Adrenal gland (tissue), 12 donors: Measurements from ENCODE around the gene UBR3. TPM values are rescaled to one million over a fixed set of nuclear protein-coding genes. Genes with fewer than 3 reads are reported as not detected.
"Not testable (repeated sequence)": the region's sequence is repeated elsewhere in the genome, so short reads cannot be mapped to it uniquely, and the experiment has no call there.

ENCODE experiments used
- DNase-seq, 7 donors: peaks; one replicate each; pipeline ENCODE4 v3.0.0-alpha.2; 2019 to 2020
- H3K27ac ChIP-seq, 5 donors: fragments of 200-600 bp; sonication (generic) in 4 of 5; 1 replicate in 3 of 5; 2 replicates in 2 of 5; pipeline versions ENCODE4 v1.5.1 to v1.8.0; 2016 to 2020; ENCODE audit warnings: mild to moderate bottlenecking in 1 of 5
- H3K27me3 ChIP-seq: fragments of 200-600 bp; 2 replicates; pipeline ENCODE4 v1.8.0; 2021
- H3K36me3 ChIP-seq, 2 donors: fragments of 200-600 bp; replicated peaks in 1 of 2; 1 replicate in 1 of 2; 2 replicates in 1 of 2; pipeline versions ENCODE4 v1.5.1 to v1.8.0; 2018 to 2022
- H3K4me1 ChIP-seq, 2 donors: fragments of 200-600 bp; replicated peaks in 1 of 2; 1 replicate in 1 of 2; 2 replicates in 1 of 2; pipeline versions ENCODE4 v1.5.1 to v1.8.0; 2018 to 2021
- H3K4me3 ChIP-seq, 4 donors: fragments of 200-600 bp; sonication (generic) in 3 of 4; one replicate each; pipeline ENCODE4 v1.5.1; 2016 to 2018
- H3K9me3 ChIP-seq, 3 donors: fragments of 200-600 bp; sonication (generic) in 1 of 3; replicated peaks in 1 of 3; 1 replicate in 2 of 3; 2 replicates in 1 of 3; pipeline versions ENCODE4 v1.5.1 to v1.8.0; 2016 to 2021
- CTCF ChIP-seq, 6 experiments: fragments of 450-650 bp in 4 of 6; fragments of 200-600 bp in 2 of 6; sonication (generic) in 1 of 6; IDR thresholded peaks; 1 replicate in 5 of 6; 2 replicates in 1 of 6; pipeline versions ENCODE4 v1.5.1 to v1.8.0; 2016 to 2021; ENCODE audit warnings: antibody characterized with exemption in 6 of 6, mild to moderate bottlenecking in 2 of 6, moderate library complexity in 1 of 6
- POLR2A ChIP-seq, 2 donors: fragments of 450-650 bp; IDR thresholded peaks; one replicate each; pipeline ENCODE4 v1.6.1; 2017; ENCODE audit warnings: antibody characterized with exemption in 2 of 2, mild to moderate bottlenecking in 2 of 2, moderate library complexity in 1 of 2
- WGBS, 4 donors: extraction: QIAGEN DNeasy Blood & Tissue Kit in 2 of 4; methylation state at CpG; one replicate each; pipeline versions ENCODE4 v1.1.5 to v1.1.7; 2013 to 2017; 5-methylcytosine and 5-hydroxymethylcytosine counted together
- intact Hi-C, 2 donors: fragments of 100-400 bp; cut with DNase I; formaldehyde crosslinking; loops; one replicate each; pipeline versions ENCODE4 v1.14.1 to v1.15.0; 2022 to 2023
- polyA plus RNA-seq, 3 donors: library from polyadenylated mRNA; stranded (reverse); fragments of 200-250 nt in 2 of 3; fragments of 350-450 nt in 1 of 3; fragmentation: Illumina TruSeq in 1 of 3; extraction: RNeasy Lipid Tissue Mini Kit (QIAGEN cat#74804) in 1 of 3; gene quantifications; one replicate each; pipeline ENCODE4 v1.2.3, GENCODE V29; 2013 to 2014
- total RNA-seq, 9 donors: library from RNA; depleted of rRNA in 4 of 9; stranded (reverse); fragments of >200 nt in 4 of 9; fragments of 120-200 nt in 1 of 9; fragmentation: NEBNext Ultra II Directional in 1 of 9; extraction: Animal tissue kit (Norgen Biotek cat#: 25700) in 1 of 9; gene quantifications; one replicate each; pipeline versions ENCODE4 v1.1.0 to v1.2.4, GENCODE V29; 2013 to 2023
- donor health status: healthy with polysubstance abuse.
- donor health status: Bipolar disorder and iron deficiency.
- donor health status: DM: yes; HTN: yes; CAD: no.
- donor health status: DM: no; HTN: no; CAD: no.
- donor health status: DM: no; HTN: no; CAD: no.
- donor health status: DM: yes; HTN: yes; CAD: no.

UBR3 gene
- total and polyA plus RNA-seq, 12 donors: 25.5 to 85.7 (median 62.8) TPM

- Histone ChIP-seq H3K36me3 (peaks cover 0 to 13% of the 10 kb centered on the region in 2 donors), H3K9me3 (no peaks in the 10 kb centered on the region), H3K27me3 (no peaks in the 10 kb centered on the region), H3K4me1 (peaks cover 5 to 13% of the 10 kb centered on the region in 2 donors), H3K27ac (no peak overlapping the region), H3K4me3 (no peak overlapping the region)
- 87 to 97% (median 94%) methylated on average over 2 of the region's 2 CpGs for WGBS, 4 donors
- intact Hi-C loops: no loop called here
- no peak for DNase-seq
- TF ChIP-seq POLR2A (IDR thresholded peaks at IDR 0.05): no peak
- TF ChIP-seq CTCF (IDR thresholded peaks at IDR 0.05): no peak
These were observed 118.8 kb downstream of the UBR3 start for GRCh38 chr2:169946092-169946491.

GRCh38 chr2:169946546-169946945, 119.3 kb downstream of the UBR3 start:
- Histone ChIP-seq H3K9me3 (no peaks in the 10 kb centered on the region), H3K4me3 (no peak overlapping the region), H3K27me3 (no peaks in the 10 kb centered on the region), H3K36me3 (peaks cover 0 to 9% of the 10 kb centered on the region in 2 donors), H3K27ac (no peak overlapping the region), H3K4me1 (peaks cover 5 to 13% of the 10 kb centered on the region in 2 donors)
- DNase-seq: no peak
- TF ChIP-seq CTCF (IDR thresholded peaks at IDR 0.05) (no peak), POLR2A (IDR thresholded peaks at IDR 0.05) (no peak)
- WGBS, 4 donors: 96 to 100% (median 97%) methylated on average over 1 of the region's 1 CpG
- intact Hi-C loops: no loop called here

- no peak overlapping the region for H3K27ac ChIP-seq
- no peak overlapping the region for H3K4me3 ChIP-seq
- peaks cover 0 to 7% (median 0%) of the 10 kb centered on the region in 3 donors for H3K9me3 ChIP-seq
- no peak for DNase-seq
- TF ChIP-seq CTCF (IDR thresholded peaks at IDR 0.05) (no peak), POLR2A (IDR thresholded peaks at IDR 0.05) (no peak)
- intact Hi-C loops: no loop called here
- peaks cover 0 to 13% of the 10 kb centered on the region in 2 donors for H3K36me3 ChIP-seq
- peaks cover 0 to 4% of the 10 kb centered on the region in 2 donors for H3K4me1 ChIP-seq
- H3K27me3 ChIP-seq: no peaks in the 10 kb centered on the region
These were observed 128.7 kb downstream of the UBR3 start for GRCh38 chr2:169955940-169956339.

GRCh38 chr2:169957219-169957618, 130.0 kb downstream of the UBR3 start:
- peaks cover 0 to 13% of the 10 kb centered on the region in 2 donors for H3K36me3 ChIP-seq
- intact Hi-C loops, H3K4me3 ChIP-seq, H3K4me1 ChIP-seq, H3K27me3 ChIP-seq, DNase-seq, H3K27ac ChIP-seq, H3K9me3 ChIP-seq: not testable (repeated sequence)
- 94 to 100% (median 98%) methylated on average over 5 of the region's 5 CpGs for WGBS, 4 donors

- no peak overlapping the region for H3K27ac ChIP-seq
- TF ChIP-seq CTCF (IDR thresholded peaks at IDR 0.05): no peak
- TF ChIP-seq POLR2A (IDR thresholded peaks at IDR 0.05): no peak
- H3K4me1 ChIP-seq: peaks cover 7 to 16% of the 10 kb centered on the region in 2 donors
- peaks cover 0 to 13% of the 10 kb centered on the region in 2 donors for H3K36me3 ChIP-seq
- no peaks in the 10 kb centered on the region for H3K27me3 ChIP-seq
- intact Hi-C loops: no loop called here
- no peak overlapping the region for H3K4me3 ChIP-seq
- peak in 5 of 7 donors; percentile 22 to 60 (median 41) for DNase-seq
- 60 to 83% (median 73%) methylated on average over 4 of the region's 4 CpGs for WGBS, 4 donors
- H3K9me3 ChIP-seq: peaks cover 0 to 7% (median 0%) of the 10 kb centered on the region in 3 donors
These were observed 134.7 kb downstream of the UBR3 start for GRCh38 chr2:169961911-169962310.
